ENCODE data around the gene SLC1A3. TPM values are rescaled to one million over a fixed set of nuclear protein-coding genes. Genes with fewer than 3 reads are reported as not detected.

Gene SLC1A3
- total and polyA plus RNA-seq, 8 donors = 12.1 to 31.7 (median 20.7) TPM

DNA sequence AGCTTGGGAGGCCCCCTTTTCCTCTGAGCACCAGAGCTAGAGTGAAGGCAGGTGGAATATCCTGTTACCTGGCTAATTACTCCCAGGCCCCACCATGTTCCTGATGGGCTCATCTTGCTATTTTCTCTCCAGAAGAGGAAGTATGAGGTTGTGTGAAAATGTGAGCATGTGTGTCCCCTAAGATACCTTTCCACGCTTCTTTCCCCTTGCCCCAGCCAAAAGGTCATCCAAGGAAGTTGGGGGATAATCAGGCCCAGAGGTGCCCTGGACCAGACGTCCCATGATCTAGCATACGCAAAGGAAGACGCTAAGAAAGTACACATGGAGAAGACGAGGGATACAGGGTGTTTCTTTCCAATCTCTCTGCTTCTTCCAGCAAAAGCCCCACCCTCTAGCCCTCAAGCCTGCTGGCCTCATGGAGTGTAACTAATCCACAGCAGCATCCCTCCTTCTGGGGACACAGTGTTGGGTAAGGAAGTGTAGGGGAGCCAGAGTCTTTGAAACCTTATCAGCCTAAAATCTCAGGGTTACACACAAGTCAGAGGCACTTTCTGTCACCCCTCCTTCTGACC, 115.3 kb downstream of the SLC1A3 start:
- no peak for TF ChIP-seq CTCF (IDR thresholded peaks at IDR 0.05)
- no peak overlapping the region for H3K4me3 ChIP-seq
- ATAC-seq = no peak
- H3K4me1 ChIP-seq = peaks cover 0 to 5% of the 10 kb centered on the region in 2 donors
- H3K9me3 ChIP-seq = no peaks in the 10 kb centered on the region
- no peak for DNase-seq
- no peaks in the 10 kb centered on the region for H3K36me3 ChIP-seq
- H3K27ac ChIP-seq = no peak overlapping the region
- no peaks in the 10 kb centered on the region for H3K27me3 ChIP-seq
- intact Hi-C loops (cut with DNase I) = no loop called here

- Histone ChIP-seq H3K27me3 (no peaks in the 10 kb centered on the region), H3K36me3 (no peaks in the 10 kb centered on the region), H3K4me3 (no peak overlapping the region), H3K9me3 (no peaks in the 10 kb centered on the region), H3K4me1 (peaks cover 0 to 5% of the 10 kb centered on the region in 2 donors), H3K27ac (no peak overlapping the region)
- intact Hi-C loops (cut with DNase I) = no loop called here
- TF ChIP-seq CTCF (IDR thresholded peaks at IDR 0.05) = no peak
- no peak for ATAC-seq
- no peak for DNase-seq
These were observed 116.5 kb downstream of the SLC1A3 start for GRCh38 chr5:36722900-36723299.

GRCh38 chr5:36723912-36724311, 117.5 kb downstream of the SLC1A3 start:
- peak; percentile 52 for ATAC-seq
- intact Hi-C loops (cut with DNase I) = no loop called here

DNA sequence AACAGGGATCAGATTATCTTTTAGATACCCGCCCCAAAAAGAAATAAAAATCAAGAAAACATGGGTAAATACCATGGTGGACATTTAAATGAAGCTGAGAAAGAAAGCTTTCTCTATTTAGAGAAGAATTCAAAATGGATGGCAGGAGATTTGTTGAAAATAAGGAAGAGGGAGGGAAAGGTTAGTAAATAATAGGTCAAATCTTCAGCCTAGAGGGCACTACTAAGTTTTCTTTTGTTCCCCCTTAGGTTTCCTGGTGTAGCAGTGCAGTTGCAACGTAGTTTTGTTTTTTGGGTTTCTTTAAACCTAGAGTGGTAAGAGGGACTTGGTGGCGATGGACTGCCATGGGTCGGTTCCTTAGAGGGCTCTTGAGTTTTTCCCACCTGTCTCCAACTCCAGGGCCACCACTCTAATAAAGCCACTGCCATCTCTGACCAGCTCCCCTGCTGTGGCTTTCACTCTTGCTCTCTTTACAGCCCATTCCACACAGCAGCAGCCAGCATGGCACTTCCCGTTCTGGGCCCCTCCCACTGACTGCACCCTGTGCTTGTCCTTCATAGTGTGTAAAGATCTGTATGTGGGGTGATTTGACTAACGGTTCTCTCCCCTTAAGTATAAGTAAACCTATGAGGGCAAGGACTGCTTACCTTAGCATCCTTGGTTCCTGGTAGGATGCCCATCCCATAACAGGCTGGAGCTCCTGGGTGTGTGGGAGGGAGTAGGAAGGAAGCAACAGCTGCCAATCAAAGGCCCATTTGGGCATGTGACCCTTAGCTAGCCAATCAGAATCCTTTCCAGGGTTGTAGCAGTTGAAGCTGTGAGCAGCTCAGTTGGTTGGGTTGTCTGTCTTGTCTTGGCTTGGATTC, 118.3 kb downstream of the SLC1A3 start:
- DNase-seq = peak in 2 of 4 donors; percentile 76 to 88
- intact Hi-C loops (cut with DNase I) = no loop called here
- peak overlapping the region in 1 of 2 donors; percentile 27 for H3K4me3 ChIP-seq

More at GRCh38 chr5:36723912-36724311, 117.5 kb downstream of the SLC1A3 start:
- Histone ChIP-seq H3K27me3 (no peaks in the 10 kb centered on the region), H3K27ac (peak overlapping the region; percentile 23 to 84), H3K9me3 (no peaks in the 10 kb centered on the region), H3K4me3 (peak overlapping the region in 1 of 2 donors; percentile 27), H3K4me1 (peaks cover 0 to 5% of the 10 kb centered on the region in 2 donors), H3K36me3 (no peaks in the 10 kb centered on the region)
- TF ChIP-seq CTCF (IDR thresholded peaks at IDR 0.05) = no peak
- DNase-seq = no peak

More for the DNA sequence above, 118.3 kb downstream of the SLC1A3 start:
- peak; percentile 83 for ATAC-seq
- Histone ChIP-seq H3K9me3 (no peaks in the 10 kb centered on the region), H3K36me3 (no peaks in the 10 kb centered on the region), H3K4me1 (peaks cover 0 to 9% of the 10 kb centered on the region in 2 donors), H3K27me3 (no peaks in the 10 kb centered on the region), H3K27ac (peak overlapping the region; percentile 23 to 84)
- no peak for TF ChIP-seq CTCF (IDR thresholded peaks at IDR 0.05)
